ENCODE data around the gene TBL1X. TPM values are rescaled to one million over a fixed set of nuclear protein-coding genes. Genes with fewer than 3 reads are reported as not detected.
A peak's percentile ranks its signal among the peaks of the same experiment; 100 is the strongest.

Gene TBL1X
- total and polyA plus RNA-seq, 2 experiments from 2014 or later: 21.8 to 29.9 TPM

- Histone ChIP-seq H3K9me3 (ENCODE audit: low read depth) (no peaks in the 10 kb centered on the region), H3K27ac (no peak overlapping the region), H3K4me1 (ENCODE audit: low read depth) (peaks cover 11% of the 10 kb centered on the region), H3K36me3 (no peaks in the 10 kb centered on the region), H3K4me3 (no peak overlapping the region), H3K27me3 (no peaks in the 10 kb centered on the region)
- no peak for TF ChIP-seq CTCF (IDR thresholded peaks at IDR 0.05; ENCODE audit: low read depth, low read length)
- no peak for DNase-seq (ENCODE audit: low read depth in 1 of 2, low spot score in 1 of 2)
These were observed 199.4 kb downstream of the TBL1X start for GRCh38 chrX:9664224-9664623.

- Histone ChIP-seq H3K4me1 (ENCODE audit: low read depth) (peaks cover 3% of the 10 kb centered on the region), H3K36me3 (no peaks in the 10 kb centered on the region), H3K9me3 (ENCODE audit: low read depth) (no peaks in the 10 kb centered on the region), H3K27me3 (no peaks in the 10 kb centered on the region), H3K4me3 (no peak overlapping the region), H3K27ac (no peak overlapping the region)
- peak in 1 of 2 donors; percentile 29 for DNase-seq (ENCODE audit: low read depth in 1 of 2, low spot score in 1 of 2)
- TF ChIP-seq CTCF (IDR thresholded peaks at IDR 0.05; ENCODE audit: low read depth, low read length): no peak
These were observed 200.3 kb downstream of the TBL1X start for GRCh38 chrX:9665113-9665512.

GRCh38 chrX:9668537-9668936, 203.7 kb downstream of the TBL1X start:
- H3K27ac ChIP-seq: peak overlapping the region; percentile 29
- no peaks in the 10 kb centered on the region for H3K27me3 ChIP-seq
- H3K9me3 ChIP-seq (ENCODE audit: low read depth): no peaks in the 10 kb centered on the region
- TF ChIP-seq CTCF (IDR thresholded peaks at IDR 0.05; ENCODE audit: low read depth, low read length): no peak
- no peaks in the 10 kb centered on the region for H3K36me3 ChIP-seq
- DNase-seq (ENCODE audit: low read depth in 1 of 2, low spot score in 1 of 2): peak in 1 of 2 donors; percentile 51
- H3K4me3 ChIP-seq: no peak overlapping the region
- H3K4me1 ChIP-seq (ENCODE audit: low read depth): no peaks in the 10 kb centered on the region

GRCh38 chrX:9670136-9670814, 205.4 kb downstream of the TBL1X start:
- TF ChIP-seq CTCF (IDR thresholded peaks at IDR 0.05; ENCODE audit: low read depth, low read length): no peak
- no peaks in the 10 kb centered on the region for H3K27me3 ChIP-seq

GRCh38 chrX:9671998-9672397, 207.1 kb downstream of the TBL1X start:
- no peaks in the 10 kb centered on the region for H3K27me3 ChIP-seq
- no peak for DNase-seq (ENCODE audit: low read depth in 1 of 2, low spot score in 1 of 2)
- no peak overlapping the region for H3K4me3 ChIP-seq
- no peaks in the 10 kb centered on the region for H3K36me3 ChIP-seq
- no peaks in the 10 kb centered on the region for H3K9me3 ChIP-seq (ENCODE audit: low read depth)
- no peaks in the 10 kb centered on the region for H3K4me1 ChIP-seq (ENCODE audit: low read depth)
- H3K27ac ChIP-seq: no peak overlapping the region
- TF ChIP-seq CTCF (IDR thresholded peaks at IDR 0.05; ENCODE audit: low read depth, low read length): no peak

More at GRCh38 chrX:9670136-9670814, 205.4 kb downstream of the TBL1X start:
- Histone ChIP-seq H3K36me3 (no peaks in the 10 kb centered on the region), H3K4me3 (no peak overlapping the region), H3K4me1 (ENCODE audit: low read depth) (no peaks in the 10 kb centered on the region), H3K9me3 (ENCODE audit: low read depth) (no peaks in the 10 kb centered on the region), H3K27ac (no peak overlapping the region)
- peak in 1 of 2 donors; percentile 63 for DNase-seq (ENCODE audit: low read depth in 1 of 2, low spot score in 1 of 2)

All from cardiac muscle cell (in vitro differentiated cells and primary cell).